DMS153 treated with DMSO at 0.1 percent for 48 hours (cell line): ENCODE data around the gene TOP2A.

Experiments
- DNase-seq: peaks from one replicate; lab custom pipeline; 2025; ENCODE audit not compliant: unreplicated experiment; lab: John Stamatoyannopoulos, UW

Gene TOP2A

DNA sequence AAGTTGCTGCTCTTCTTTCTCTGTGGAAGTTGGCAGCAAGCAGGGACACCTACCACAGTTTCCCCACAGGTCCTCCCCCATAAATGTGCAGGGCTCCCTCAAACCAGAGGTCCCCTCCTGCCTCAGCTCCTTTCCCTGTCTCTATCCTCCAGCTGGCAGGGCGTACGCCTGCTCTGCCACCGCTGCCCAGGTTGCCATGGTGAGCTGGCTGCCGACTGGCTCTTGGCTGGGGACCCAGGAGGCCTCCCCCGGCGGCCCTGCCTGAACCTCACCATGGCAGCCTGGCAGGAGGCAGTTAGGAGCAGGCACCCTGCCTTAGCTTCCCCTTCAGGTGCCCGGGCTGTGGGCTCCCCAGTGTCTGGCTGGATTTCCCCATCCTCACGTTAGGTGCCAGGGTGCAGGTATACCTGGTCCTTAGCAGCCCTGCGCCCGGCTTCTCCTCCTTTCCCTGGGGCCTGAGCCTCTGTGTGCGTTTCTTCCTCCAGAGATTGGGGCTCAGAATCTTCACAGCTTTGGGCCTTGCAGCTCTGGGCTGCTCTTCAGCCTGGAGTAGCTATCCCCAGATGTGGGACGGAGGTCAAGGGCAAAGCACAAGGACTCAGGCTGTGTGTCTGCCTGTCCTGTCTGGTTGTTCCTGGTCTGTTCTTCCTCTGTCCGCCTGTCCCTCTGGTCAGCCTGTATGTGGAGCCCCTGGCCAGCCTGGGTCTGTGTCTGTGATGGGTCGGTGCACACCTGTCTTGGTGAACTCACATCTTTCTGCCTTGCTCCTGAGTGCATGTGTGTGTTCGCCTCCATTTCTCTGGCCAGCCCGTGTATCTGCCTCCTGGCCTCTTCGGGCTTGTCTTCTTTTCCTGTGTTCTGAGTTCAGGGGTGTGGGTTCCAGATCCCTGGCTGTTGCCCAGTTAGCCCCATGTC is 68.9 kb downstream of the TOP2A start:
- peak; percentile 47 for DNase-seq

- DNase-seq = no peak
Measured at GRCh38 chr17:40348136-40348504, 69.6 kb downstream of the TOP2A start.

- no peak for DNase-seq
Measured at GRCh38 chr17:40347319-40348135, 70.2 kb downstream of the TOP2A start.

DNA sequence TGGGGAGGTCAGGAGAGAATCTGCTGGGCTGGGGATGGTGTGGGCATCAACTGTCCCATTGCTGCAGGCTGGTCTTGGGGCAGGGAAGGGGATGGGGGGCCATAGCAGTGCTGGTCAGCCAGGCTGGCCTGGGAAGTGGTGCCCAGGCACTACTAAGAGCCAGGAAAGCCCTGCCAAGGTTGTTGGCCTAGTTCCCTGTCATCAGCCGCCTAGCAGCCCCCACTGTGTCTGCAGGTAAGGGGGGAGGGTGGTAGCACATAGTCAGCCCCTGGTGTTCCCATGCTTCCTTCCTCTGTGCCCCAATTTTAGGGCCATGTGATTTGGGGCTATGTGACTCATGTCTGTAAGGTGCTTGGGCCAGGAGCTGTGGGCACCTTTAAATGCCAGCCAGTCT is 70.9 kb downstream of the TOP2A start:
- DNase-seq = no peak

- DNase-seq = no peak
Measured at GRCh38 chr17:40345994-40346764, 71.5 kb downstream of the TOP2A start.

GRCh38 chr17:40345161-40345993 is 72.3 kb downstream of the TOP2A start:
- no peak for DNase-seq

DNA sequence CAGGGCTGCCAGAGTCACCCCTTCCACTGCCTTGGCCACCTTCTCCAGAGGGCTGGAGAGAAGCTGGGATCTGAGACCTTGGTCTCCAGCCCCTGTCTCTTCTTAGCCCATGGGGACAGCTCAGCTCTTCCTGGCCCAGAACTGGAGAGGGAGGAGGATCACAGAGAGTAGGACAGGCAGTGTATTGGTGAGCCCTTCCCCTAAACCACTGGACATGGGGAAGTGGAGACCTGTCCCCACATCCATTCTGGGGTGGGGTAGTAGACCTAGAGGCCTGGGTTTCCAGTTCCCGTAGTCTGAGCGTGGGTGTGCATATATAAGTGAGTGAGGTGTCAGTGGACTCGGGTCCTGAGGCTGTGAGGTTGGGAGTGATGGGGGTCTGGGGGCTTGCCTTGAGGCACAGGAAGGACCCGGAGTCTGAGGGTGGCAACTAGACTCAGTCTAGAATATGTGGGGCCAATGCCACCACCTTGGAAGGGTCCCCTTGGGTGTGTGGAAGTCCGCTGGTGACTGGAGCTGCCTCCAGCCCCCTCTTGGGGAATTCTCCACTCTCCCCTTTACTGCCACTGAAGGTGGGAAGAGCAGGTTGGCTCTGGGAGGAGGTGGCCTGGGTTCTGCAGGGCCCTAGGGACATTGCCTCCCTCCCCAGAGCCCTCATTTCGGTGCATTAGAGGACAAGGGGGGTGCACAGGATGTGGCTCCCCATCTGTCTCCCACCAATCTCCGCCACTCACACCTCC is 73.1 kb downstream of the TOP2A start:
- DNase-seq = no peak

DNA sequence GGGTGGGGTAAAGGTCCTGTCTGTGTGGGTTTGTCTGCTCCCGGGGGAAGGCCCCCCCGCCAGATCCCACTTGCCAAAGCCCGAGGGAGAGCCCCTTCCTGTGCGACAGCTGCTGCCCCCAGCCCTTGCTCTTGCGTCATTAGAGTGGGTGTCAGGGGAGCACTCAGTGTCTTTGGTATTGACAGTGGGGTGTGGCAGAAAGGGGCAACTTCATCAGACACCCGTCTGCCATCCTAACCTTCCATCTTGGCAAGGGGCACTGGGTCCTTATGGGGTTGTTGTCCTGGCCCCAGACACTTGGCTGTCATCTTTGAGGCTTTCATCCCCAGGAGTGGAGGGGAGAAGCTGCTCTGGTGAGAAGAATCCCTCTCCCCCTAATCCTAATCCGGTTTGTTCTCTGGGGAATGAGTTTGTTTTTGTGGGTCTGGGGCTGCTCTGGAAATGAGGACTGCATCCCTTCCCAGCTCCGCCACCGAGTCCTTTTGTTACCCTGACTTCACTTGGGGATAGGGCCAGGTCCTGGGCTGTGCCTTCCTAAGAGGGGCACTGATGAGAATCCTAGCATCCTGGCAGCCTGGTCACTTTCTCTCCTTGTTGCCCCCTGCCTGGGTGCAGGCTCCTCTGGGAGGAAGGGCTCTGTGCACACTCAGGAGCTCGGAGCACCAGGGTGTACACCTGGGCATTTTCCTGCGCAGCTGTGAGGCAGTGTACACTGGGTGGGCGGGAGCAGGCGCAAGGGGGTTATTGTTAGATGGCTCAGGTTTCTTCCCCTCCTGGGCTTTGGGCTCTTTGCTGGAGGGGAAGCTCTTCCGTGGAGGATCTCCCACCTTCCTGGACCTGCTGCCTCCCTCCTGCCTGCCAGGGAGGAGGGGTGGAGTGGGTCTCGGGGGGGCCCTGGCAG is 74.2 kb downstream of the TOP2A start:
- no peak for DNase-seq

DNA sequence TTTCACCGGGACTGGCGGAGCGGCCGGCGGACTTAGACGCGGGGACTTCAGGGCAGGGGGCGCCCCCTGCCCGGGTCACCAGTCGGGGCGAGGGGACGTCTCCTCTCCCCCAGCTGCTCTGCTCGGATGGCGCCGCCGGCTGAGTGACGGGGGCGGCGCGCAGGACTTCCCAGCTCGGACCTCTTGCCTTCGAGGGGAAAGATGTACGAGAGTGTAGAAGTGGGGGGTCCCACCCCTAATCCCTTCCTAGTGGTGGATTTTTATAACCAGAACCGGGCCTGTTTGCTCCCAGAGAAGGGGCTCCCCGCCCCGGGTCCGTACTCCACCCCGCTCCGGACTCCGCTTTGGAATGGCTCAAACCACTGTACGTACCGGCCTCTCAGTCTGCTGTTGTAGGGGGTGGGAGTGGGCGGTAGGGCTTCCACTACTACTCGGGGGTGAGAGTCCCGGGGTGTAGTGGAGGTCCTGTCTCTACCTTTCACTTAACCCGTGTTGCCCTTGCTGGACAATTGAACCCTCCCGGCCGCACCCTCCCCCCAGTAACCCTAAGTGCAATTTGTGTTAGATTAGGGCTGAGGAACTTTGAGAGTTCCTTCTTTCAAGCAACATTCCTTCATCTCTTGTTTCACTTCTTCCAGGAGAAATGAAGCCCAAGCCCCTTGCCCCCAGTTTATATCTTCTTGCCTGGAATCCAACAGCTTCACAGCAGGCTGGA is 75.0 kb downstream of the TOP2A start:
- DNase-seq = no peak

DNA sequence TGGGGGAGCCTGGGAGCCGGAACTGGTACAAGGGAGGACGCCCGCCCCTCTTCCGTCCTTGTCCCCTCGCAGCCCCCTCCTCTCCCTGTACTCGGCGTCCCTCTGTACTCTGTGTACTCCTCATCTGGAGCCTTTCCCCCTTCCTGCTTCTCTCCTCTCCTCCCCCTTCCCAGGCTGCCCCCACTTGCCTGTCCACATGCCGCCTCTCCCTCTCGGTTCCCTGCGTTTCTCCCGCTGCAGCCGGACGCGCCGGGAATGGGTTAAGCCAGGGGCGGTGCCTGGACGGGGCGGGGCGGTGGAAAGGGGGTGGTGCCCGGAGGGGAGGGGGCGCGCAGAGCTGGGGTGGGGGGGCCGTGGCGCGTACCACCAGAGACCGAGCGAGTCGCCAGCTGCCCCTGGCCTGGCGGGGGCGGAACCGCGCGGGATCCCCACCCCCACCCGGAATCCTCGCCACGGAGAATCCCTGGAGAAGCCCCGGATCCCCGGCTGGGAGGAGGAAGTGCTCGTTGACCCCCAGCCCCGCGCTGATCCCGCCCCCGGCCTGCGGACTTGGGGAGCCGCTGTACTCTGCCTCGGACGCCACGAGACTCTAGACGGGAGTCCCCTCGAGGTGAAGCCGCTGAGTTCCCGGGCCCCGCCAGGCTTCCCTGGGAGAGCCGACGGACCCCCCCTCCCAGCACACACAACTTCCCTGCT is 75.7 kb downstream of the TOP2A start:
- DNase-seq = no peak

DNA sequence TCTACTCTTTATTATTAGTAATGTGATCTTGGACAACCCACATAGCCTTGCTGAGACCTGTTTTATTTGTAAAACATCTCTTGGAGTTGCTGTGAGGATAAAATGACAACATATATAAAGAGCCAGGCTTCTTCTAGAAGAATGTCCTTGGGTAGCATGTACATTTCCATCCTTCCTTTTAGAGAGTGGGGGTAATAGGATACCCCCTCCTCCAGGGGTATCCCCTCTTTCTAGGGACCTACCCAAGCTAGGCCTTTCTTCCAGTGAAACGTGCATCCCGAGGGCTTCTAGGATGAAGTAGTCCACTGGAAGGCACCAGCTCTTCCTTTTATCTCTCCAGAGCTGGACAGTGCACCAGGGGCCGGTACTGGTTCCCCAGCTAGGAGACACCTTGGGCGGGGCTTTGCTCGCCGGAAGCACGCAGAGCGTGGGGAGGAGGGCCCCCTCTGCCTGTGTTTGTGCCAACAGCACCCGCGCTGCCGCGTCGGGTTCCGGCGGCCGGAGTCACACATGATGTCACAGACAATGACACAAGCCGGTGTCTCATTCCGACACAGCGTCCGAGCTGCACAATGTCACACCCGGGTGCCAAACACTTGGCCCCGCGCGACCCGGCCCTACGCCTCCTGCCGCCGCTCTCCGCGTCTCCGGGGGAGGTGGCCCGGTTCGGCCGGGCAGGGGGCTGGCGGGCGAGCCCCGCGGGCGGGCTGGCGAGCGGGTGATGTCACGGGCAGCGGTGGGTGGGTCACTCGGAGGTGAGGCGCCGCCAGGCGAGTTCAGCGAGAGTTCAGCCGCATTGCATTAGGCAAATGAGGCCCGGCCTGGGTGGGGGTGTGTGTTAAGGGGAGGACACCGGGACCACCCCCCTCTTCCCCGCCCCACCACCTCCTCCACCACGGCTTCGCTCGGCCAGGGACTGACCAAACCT is 76.6 kb downstream of the TOP2A start:
- peak; percentile 20 for DNase-seq

DNA sequence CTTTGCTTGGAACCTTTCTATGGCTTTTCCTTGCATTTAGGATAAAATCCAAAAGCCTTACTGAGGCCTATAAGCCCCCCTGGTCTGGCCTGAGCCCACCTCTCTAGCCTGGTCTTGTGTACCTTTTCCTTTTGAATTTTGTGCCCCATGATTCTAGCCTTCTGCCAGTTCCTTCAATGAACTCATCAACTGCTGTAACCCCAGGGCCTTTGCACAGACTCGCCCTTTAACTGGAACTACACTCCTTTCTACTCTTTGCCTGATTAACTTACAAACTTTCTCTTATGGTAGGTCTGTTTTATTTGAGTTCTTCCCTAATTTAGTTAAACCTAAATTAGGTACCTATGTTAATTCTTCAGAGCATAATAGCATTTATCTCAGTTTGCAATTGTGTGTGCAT is 77.4 kb downstream of the TOP2A start:
- DNase-seq = no peak

- DNase-seq = no peak
Measured at GRCh38 chr17:40338941-40339649, 78.6 kb downstream of the TOP2A start.
